ENCODE data around the gene LONP2.

LONP2 gene

DNA sequence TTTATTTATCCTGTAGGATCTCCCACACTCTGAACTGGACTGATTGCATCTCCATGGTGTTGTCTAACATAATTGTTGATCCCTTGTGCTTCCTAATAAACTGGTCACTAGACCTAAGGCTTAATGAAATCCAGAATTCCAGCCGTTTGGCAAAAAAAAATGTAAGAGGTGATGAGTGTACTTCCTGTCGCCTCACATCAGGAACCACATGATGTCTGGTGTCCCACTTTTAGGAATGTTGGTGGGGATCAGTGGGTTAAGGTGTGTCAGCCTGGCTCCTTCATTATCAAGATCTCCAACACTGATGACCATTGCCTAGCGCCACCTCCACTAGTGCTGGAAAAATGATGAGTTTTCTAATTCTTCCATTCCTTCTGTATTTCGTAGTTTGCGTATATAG lies 18.6 kb upstream of the LONP2 start:
- TF ChIP-seq, protein P1, sequence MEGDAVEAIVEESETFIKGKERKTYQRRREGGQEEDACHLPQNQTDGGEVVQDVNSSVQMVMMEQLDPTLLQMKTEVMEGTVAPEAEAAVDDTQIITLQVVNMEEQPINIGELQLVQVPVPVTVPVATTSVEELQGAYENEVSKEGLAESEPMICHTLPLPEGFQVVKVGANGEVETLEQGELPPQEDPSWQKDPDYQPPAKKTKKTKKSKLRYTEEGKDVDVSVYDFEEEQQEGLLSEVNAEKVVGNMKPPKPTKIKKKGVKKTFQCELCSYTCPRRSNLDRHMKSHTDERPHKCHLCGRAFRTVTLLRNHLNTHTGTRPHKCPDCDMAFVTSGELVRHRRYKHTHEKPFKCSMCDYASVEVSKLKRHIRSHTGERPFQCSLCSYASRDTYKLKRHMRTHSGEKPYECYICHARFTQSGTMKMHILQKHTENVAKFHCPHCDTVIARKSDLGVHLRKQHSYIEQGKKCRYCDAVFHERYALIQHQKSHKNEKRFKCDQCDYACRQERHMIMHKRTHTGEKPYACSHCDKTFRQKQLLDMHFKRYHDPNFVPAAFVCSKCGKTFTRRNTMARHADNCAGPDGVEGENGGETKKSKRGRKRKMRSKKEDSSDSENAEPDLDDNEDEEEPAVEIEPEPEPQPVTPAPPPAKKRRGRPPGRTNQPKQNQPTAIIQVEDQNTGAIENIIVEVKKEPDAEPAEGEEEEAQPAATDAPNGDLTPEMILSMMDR (IDR thresholded peaks at IDR 0.05): no peak

DNA sequence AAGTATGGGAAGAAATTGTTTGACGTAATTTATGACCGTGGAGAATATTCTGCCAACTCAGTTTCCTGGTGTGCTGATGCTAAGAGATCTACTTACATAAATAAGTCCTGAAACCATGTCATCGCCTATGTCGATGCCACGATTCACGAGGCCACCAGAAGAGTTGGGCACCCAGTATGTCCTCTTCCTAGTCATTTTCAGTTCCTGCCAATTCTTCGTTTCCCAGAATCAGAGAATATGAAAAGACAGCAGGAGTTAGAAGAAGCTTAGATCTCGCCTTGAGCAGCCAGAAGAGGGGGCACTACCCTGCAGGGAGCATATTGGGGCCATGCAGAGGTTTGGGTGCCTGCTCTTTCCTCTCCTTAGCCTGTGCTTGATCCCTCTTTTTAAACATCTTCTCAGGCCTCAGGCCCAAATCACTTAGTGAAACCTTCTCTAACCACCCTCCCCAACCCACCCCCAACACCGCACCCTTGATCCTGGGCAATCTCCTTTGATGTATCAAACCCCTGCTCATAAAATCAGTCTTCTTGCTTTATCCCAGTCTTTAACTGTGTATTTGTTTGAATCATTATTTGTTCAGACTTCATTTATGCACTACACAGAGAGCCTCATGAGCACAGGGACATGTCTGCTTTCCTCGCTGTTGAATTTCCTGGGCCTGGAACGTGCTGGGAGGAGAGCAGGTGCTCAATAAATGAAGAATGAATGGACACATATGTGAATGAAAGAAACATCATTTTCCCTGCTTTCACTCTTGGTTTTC lies 12.2 kb upstream of the LONP2 start:
- TF ChIP-seq, protein P1 (IDR thresholded peaks at IDR 0.05): peak; percentile 24; the same call in 1 of the 2 replicates

DNA sequence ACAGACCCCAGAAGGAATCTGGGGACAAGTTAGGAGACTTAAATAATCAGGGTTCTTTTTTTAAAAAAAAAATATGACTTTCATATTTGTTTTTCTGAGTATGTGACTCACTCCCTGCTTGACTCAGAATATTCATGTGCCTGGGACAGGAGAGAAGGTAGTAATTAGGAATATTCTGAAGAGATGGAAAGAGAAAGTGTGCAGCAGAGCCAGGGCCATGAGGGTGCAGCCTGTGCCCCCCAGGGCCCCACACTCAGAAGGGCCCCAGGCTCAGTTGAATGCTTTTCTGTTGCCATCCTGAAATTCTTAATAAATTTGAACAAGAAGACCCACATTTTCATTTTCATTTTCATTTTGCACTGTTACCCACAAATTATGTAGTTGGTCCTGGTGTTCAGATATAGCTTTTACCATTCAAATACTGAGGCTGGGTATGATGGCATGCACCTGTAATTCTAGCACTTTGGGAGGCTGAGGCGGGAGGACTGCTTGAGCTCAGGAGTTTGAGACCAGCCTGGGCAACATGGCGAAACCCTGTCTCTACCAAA lies 11.5 kb upstream of the LONP2 start:
- TF ChIP-seq, protein P1 (IDR thresholded peaks at IDR 0.05): no peak

DNA sequence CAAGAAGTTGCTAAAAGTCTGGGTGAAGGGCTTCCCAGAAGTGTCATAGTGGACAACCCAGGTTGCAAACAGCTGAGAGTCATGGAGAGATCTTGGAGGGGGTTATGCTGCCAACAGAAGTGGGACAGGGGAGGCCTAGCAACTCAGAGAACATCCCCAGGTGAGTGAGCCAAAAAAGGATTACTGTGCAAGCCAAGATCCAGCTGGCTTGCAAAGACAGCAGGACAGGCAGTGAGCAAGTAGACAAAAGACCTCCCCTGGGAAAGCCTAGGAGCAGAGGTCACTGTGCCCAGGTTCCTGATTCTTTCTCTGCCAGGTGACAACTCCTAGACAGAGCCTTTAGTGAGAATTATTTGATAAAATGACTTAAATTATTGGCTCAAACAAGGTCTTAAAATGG lies 9.5 kb upstream of the LONP2 start:
- TF ChIP-seq, protein P1 (IDR thresholded peaks at IDR 0.05): no peak

DNA sequence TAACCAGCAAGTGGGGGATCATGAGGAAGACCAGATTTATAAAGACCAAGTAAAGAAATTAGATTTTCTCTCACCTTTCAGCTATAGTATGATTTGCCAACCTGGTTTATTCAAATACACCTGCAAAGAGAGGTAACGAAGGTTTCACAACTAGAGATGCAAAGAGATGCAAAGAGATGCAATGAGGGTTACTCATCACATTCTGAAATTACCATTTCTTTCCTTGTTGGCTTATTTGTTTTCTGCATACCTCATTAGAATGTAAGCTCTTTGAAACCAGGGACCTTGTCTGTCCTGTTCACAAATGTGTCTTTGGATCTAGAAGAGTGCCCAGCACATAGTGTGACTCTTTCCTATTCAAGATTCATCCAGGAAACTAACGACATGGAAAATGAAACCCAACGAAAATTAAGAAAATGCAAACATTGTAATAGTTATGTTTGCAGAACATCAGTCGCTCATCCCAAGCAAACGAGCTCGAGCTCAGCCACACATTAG lies 9.0 kb upstream of the LONP2 start:
- TF ChIP-seq, protein P1 (IDR thresholded peaks at IDR 0.05): no peak

DNA sequence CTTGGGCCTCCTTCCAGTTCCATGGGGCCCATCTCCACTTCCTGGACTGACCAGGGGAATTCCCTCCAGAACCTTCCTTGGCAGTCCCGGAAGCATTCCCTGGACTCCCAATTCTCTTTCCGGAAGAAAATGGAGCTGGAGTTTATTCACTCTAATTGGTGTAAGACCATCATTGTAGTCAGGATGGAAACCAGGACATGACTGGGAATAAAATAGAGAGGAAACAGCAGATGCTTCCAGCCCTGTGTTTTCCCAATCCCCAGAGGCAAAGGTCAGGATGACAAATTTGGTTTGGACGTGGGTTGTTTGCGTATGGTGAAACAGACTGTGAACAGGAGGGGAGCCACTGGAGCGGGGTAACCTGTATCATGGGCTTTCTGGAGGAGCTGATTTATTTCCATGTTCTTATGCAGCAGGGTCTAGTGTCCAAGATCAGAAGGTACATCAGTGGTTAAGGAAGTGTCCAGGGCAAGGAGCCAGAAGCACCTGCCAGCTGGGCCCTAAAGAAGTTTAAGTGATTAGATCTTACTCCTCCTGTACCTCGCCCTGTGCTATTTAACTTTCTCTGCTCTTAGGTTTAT lies 8.5 kb upstream of the LONP2 start:
- TF ChIP-seq, protein P1 (IDR thresholded peaks at IDR 0.05): no peak

DNA sequence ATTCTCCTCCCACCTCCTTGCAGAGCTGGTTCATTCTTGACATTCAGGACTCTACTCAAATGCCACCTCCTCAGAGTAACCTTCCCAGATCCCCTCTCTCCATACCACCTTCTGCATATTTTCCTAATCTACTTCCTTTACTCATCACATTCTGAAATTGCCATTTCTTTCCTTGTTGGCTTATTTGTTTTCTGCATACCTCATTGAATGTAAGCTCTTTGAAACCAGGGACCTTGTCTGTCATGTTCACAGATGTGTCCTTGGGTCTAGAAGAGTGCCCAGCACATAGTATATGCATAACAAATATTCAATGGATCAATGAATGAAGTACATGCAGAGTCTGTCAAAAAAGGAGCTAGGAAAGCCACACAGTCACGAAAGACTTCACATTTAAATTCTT lies 7.8 kb upstream of the LONP2 start:
- TF ChIP-seq, protein P1 (IDR thresholded peaks at IDR 0.05): no peak

Measured in LNCAP (cell line).